ENCODE results near the gene CAMTA1. TPM values are rescaled to one million over a fixed set of nuclear protein-coding genes. Genes with fewer than 3 reads are reported as not detected.

CAMTA1 gene
- polyA plus RNA-seq, 1 donor from 2014 or later: 162 TPM

GRCh38 chr1:7042322-7043190 lies 257.3 kb downstream of the CAMTA1 start:
- H3K4me3 ChIP-seq (ENCODE audit: low read length): no peak overlapping the region
- no peaks in the 10 kb centered on the region for H3K9me3 ChIP-seq (ENCODE audit: low read length)
- no peak overlapping the region for H2AFZ ChIP-seq (ENCODE audit: low read depth, low read length)
- no peaks in the 10 kb centered on the region for H3K79me2 ChIP-seq (replicated peaks; ENCODE audit: insufficient read depth, low read length)
- no peaks in the 10 kb centered on the region for H4K20me1 ChIP-seq (ENCODE audit: insufficient read depth)
- no peak overlapping the region for H3K9ac ChIP-seq (ENCODE audit: low read length)
- H3K36me3 ChIP-seq (ENCODE audit: insufficient read depth, low read length): no peaks in the 10 kb centered on the region
- no peaks in the 10 kb centered on the region for H3K27me3 ChIP-seq (ENCODE audit: insufficient read depth, low read depth, low read length)
- no peaks in the 10 kb centered on the region for H3F3A ChIP-seq (ENCODE audit: insufficient read depth, low read length, poor library complexity, severe bottlenecking)
- peak; percentile 86 for TF ChIP-seq SMC3 (conservative IDR thresholded peaks at IDR 0.05; ENCODE audit: poor library complexity)
- TF ChIP-seq, protein P1, sequence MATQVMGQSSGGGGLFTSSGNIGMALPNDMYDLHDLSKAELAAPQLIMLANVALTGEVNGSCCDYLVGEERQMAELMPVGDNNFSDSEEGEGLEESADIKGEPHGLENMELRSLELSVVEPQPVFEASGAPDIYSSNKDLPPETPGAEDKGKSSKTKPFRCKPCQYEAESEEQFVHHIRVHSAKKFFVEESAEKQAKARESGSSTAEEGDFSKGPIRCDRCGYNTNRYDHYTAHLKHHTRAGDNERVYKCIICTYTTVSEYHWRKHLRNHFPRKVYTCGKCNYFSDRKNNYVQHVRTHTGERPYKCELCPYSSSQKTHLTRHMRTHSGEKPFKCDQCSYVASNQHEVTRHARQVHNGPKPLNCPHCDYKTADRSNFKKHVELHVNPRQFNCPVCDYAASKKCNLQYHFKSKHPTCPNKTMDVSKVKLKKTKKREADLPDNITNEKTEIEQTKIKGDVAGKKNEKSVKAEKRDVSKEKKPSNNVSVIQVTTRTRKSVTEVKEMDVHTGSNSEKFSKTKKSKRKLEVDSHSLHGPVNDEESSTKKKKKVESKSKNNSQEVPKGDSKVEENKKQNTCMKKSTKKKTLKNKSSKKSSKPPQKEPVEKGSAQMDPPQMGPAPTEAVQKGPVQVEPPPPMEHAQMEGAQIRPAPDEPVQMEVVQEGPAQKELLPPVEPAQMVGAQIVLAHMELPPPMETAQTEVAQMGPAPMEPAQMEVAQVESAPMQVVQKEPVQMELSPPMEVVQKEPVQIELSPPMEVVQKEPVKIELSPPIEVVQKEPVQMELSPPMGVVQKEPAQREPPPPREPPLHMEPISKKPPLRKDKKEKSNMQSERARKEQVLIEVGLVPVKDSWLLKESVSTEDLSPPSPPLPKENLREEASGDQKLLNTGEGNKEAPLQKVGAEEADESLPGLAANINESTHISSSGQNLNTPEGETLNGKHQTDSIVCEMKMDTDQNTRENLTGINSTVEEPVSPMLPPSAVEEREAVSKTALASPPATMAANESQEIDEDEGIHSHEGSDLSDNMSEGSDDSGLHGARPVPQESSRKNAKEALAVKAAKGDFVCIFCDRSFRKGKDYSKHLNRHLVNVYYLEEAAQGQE (IDR thresholded peaks at IDR 0.05; ENCODE audit: borderline replicate concordance): no peak
- TF ChIP-seq EZH2 (IDR thresholded peaks at IDR 0.05; ENCODE audit: borderline replicate concordance, insufficient read depth, low read length, poor library complexity, severe bottlenecking): no peak
- TF ChIP-seq RAD21 (conservative IDR thresholded peaks at IDR 0.05): peak; percentile 78
- TF ChIP-seq, protein P2, sequence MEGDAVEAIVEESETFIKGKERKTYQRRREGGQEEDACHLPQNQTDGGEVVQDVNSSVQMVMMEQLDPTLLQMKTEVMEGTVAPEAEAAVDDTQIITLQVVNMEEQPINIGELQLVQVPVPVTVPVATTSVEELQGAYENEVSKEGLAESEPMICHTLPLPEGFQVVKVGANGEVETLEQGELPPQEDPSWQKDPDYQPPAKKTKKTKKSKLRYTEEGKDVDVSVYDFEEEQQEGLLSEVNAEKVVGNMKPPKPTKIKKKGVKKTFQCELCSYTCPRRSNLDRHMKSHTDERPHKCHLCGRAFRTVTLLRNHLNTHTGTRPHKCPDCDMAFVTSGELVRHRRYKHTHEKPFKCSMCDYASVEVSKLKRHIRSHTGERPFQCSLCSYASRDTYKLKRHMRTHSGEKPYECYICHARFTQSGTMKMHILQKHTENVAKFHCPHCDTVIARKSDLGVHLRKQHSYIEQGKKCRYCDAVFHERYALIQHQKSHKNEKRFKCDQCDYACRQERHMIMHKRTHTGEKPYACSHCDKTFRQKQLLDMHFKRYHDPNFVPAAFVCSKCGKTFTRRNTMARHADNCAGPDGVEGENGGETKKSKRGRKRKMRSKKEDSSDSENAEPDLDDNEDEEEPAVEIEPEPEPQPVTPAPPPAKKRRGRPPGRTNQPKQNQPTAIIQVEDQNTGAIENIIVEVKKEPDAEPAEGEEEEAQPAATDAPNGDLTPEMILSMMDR (IDR thresholded peaks at IDR 0.05; ENCODE audit: poor library complexity, severe bottlenecking): peak; percentile 80
- TF ChIP-seq TAF1 (IDR thresholded peaks at IDR 0.05; ENCODE audit: low read depth): no peak
- H3K27ac ChIP-seq (ENCODE audit: low read length): no peak overlapping the region
- no peaks in the 10 kb centered on the region for H3K9me2 ChIP-seq (ENCODE audit: insufficient read depth, low read length)
- H3K4me2 ChIP-seq (ENCODE audit: low read length): no peak overlapping the region

GRCh38 chr1:7043191-7043549 lies 257.9 kb downstream of the CAMTA1 start:
- Histone ChIP-seq H3K79me2 (replicated peaks; ENCODE audit: insufficient read depth, low read length) (no peaks in the 10 kb centered on the region), H3K4me3 (ENCODE audit: low read length) (no peak overlapping the region), H2AFZ (ENCODE audit: low read depth, low read length) (no peak overlapping the region), H3K9ac (ENCODE audit: low read length) (no peak overlapping the region), H3K9me2 (ENCODE audit: insufficient read depth, low read length) (no peaks in the 10 kb centered on the region), H3F3A (ENCODE audit: insufficient read depth, low read length, poor library complexity, severe bottlenecking) (no peaks in the 10 kb centered on the region), H3K27me3 (ENCODE audit: insufficient read depth, low read depth, low read length) (no peaks in the 10 kb centered on the region), H3K27ac (ENCODE audit: low read length) (no peak overlapping the region), H3K36me3 (ENCODE audit: insufficient read depth, low read length) (no peaks in the 10 kb centered on the region), H3K4me2 (ENCODE audit: low read length) (no peak overlapping the region), H4K20me1 (ENCODE audit: insufficient read depth) (no peaks in the 10 kb centered on the region), H3K9me3 (ENCODE audit: low read length) (no peaks in the 10 kb centered on the region)
- no peak for TF ChIP-seq POLR2AphosphoS5 (IDR thresholded peaks at IDR 0.05)
- TF ChIP-seq SMC3 (conservative IDR thresholded peaks at IDR 0.05; ENCODE audit: poor library complexity): no peak
- TF ChIP-seq TAF1 (IDR thresholded peaks at IDR 0.05; ENCODE audit: low read depth): no peak
- TF ChIP-seq, protein P2 (IDR thresholded peaks at IDR 0.05; ENCODE audit: poor library complexity, severe bottlenecking): no peak
- TF ChIP-seq, protein P1 (IDR thresholded peaks at IDR 0.05; ENCODE audit: borderline replicate concordance): no peak
- TF ChIP-seq RAD21 (conservative IDR thresholded peaks at IDR 0.05): no peak
- no peak for TF ChIP-seq EZH2 (IDR thresholded peaks at IDR 0.05; ENCODE audit: borderline replicate concordance, insufficient read depth, low read length, poor library complexity, severe bottlenecking)
- no peak for TF ChIP-seq EP300 (conservative IDR thresholded peaks at IDR 0.05; ENCODE audit: poor library complexity, severe bottlenecking)
- no peak for TF ChIP-seq MXI1 (conservative IDR thresholded peaks at IDR 0.05; ENCODE audit: poor library complexity, severe bottlenecking)

Data from neural cell (in vitro differentiated cells).